ENCODE data around the gene CCDC188.
A peak's percentile ranks its signal among the peaks of the same experiment; 100 is the strongest.
"Not testable (repeated sequence)": the region's sequence is repeated elsewhere in the genome, so short reads cannot be mapped to it uniquely, and the experiment has no call there.

CCDC188 gene

GRCh38 chr22:20169253-20169822 lies 18.5 kb upstream of the CCDC188 start:
- DNase-seq (ENCODE audit: low read depth), result no peak

DNA sequence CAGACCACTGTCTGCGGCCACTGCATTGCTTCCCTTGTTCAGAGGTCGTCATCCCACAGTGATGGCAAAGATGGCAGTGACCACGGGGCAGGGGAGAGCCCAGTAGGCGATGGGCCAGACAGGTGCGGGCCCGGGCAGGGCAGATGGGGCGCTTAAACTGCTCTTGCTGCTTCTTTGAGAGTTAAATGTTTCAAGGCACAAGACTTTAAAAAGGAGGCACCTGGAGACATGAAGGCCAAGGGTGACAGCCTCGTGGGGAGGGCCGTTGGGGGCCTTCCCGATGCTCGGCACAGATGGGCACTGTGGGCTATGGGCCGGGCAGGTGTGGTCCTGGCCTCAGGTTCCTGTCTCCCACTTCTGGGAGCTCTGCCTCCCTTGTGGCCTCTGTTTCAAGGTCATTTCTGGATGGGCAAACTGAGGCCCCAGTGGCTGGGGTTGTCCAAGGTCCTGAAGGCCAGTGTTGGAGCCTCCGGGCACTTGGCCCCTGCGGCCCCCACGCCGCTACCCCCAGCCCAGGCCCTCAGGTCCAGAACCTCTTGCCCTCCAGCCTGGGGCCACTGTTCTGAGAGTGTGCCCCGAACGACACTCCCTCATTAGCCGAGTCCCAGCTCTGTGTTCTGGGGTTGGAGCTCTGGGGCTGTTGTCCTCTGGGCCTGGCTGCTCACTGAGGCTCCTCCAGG lies 16.9 kb upstream of the CCDC188 start:
- DNase-seq (ENCODE audit: low read depth), result no peak

DNA sequence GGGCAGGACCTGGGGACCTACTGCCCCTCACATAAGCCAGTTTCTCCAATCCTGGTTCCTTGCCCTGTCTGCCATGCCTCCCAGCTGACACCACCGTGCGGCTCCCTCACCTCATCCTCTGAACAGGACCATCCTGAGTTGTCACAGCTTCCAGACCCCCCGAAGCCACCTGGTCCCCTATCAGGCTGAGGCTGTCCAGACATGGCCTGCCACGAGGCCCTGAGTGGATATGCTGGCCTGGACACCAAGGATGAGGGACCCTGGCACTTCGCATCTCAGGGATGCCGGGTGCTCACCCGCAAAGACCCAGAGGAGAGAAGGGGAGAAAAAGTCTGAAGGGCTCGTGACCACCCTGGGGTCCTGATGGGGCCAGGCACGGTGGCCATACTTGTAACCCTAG lies 15.8 kb upstream of the CCDC188 start:
- no peak for DNase-seq (ENCODE audit: low read depth)

- DNase-seq (ENCODE audit: low read depth), result no peak
Observed at GRCh38 chr22:20165913-20166312, 15.1 kb upstream of the CCDC188 start.

DNA sequence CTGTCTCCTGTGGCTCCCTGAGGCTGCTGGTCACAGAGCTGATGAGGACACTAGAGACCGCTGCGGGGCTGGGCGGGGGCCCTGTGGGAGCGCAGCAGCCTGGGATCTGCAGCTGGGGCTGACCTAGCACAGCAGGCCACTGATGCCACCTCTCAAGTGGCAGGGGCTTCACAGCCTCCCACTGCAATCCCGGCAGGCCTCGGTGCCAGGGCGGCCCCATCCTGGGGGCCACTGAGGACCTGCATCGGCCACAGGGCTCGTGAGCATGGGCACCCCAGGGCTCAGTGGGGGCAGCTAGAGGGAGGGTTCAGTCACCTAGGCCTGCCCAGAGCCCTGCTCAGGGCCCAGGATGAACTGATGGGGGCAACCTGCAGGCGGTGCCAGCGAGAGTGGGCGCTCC lies 14.6 kb upstream of the CCDC188 start:
- no peak for DNase-seq (ENCODE audit: low read depth)

- DNase-seq (ENCODE audit: low read depth), result no peak
Observed at GRCh38 chr22:20164863-20165262, 14.0 kb upstream of the CCDC188 start.

- DNase-seq (ENCODE audit: low read depth), result no peak
Observed at GRCh38 chr22:20160041-20160440, 9.2 kb upstream of the CCDC188 start.

- DNase-seq (ENCODE audit: low read depth), result not testable (repeated sequence)
Observed at GRCh38 chr22:20159531-20159930, 8.7 kb upstream of the CCDC188 start.

DNA sequence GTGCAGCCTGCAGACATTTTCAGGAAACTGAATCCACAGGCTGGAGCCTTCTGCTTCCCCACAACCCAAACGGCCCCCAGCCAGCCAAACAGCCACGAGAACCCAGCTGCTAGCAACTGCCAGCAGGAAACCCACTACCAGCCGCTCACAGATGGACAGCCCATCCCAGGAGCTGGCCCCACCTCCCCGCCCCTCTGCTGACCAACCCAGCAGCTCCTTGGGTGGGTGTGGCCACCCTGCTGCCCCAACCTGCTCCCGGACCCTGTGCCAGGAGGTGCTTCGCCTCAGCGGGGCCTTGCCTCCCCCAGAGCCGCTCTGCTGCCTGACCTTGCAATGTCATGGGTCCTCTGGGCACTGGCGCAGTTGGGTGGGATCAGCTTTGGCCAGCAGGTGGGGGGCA lies 8.2 kb upstream of the CCDC188 start:
- no peak for DNase-seq (ENCODE audit: low read depth)

DNA sequence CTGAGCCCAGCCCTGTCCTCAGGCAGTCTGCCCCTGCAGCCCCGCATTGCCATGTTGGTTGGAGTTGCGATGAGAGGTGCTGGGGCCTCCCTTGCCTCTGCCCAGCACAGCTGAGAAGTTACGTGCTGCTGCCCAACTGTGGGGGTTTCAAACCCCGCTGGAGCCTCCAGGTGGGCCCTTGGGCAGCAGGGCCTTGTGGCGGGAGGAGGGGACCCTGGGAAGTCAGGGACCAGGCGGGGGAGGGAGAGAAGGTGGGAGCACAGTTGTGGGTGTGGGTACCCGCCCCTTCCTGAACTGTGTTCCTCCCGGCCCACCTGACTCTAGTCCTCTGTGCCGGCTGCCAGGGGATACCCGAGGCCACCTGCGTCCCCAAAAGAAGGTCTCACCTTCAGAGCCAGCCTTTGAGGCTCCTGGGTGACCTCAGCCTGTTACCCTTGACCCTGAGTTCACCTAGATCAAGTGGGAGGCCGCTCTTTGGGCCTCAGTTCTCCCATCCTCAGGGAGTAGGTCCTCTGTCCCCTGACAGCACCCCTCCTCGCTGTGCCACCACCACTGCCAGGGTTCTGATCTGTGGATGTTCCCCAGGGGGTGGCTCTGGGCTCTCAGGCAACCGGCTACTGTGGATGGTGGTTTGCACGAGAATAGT lies 7.7 kb upstream of the CCDC188 start:
- no peak for DNase-seq (ENCODE audit: low read depth)

DNA sequence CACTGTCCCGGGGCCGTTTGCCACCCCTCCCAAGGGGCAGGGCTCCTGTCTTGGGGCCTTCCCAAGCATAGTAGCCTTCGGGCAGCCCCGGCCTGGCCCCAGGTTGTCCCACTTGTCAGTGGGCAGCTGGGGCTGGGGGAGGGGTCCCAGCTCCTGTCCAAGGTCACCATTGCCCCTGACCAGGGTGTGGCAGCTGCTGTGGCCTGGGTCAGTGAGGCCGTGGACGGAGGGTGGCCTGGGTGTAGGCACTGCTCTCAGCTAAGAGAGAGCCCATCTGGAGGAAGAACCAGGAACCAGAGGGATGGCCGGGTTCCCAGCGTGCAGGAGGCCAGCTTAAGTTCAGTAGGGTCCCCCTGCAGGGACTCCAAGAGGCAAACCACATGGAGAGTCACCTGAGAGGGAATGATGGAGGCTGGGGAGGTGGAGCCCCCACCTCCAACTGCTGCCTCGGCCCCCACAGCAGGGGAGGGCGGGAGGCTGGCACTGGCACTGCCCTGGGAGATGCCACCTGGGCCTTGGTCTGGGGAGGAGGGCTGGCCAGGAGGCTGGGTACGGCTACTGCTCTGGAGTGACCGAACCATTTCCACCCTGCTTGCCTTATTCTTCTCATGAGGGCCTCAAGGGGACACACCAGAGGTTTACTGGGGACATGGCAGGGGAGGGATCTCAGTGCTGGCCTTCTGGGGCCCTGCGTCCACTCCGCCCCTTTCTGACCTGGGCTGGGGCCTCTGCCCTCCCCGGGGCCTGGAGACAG lies 6.8 kb upstream of the CCDC188 start:
- no peak for DNase-seq (ENCODE audit: low read depth)

DNA sequence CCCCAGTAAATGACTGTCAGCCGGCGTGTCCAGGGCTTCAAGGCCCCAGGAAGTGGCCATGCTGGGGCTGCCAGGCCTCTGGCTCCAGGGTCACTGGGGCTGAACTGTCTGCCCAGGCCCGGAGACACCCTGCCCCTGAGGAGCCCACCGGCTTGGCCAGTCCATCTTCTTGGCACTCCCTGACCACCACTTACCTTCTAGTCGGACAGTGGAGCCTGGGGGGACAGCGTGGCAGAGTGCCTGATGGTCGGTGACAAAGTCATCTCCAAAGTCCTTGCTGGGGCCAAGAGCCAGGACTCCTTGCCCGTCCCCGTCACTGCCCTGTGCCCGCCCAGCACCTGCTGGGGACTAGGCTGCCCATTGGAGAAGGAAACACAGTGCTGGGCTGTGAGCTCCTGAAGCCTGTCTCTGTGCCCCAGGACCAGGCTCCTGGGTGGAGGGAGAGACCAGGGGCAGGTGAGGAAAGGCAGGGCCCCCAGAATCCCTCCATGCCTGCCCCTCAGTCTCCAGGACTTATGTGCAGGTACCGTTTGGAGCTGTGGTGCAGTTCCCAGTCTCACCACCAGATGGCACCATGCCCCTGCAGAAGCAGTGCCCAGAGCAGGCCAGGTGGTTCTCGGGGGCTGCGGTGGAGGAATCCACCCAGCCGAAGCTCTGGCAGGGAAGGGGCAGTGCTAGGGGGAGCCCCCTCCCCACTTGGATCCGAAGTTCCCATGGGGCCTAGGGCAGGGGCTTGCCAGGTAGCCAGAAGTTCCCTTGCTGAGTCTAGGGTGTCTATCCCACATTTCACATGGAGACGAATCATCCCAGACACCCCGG lies 6.0 kb upstream of the CCDC188 start:
- DNase-seq (ENCODE audit: low read depth), result peak; percentile 59

- no peak for DNase-seq (ENCODE audit: low read depth)
Observed at GRCh38 chr22:20156042-20156389, 5.2 kb upstream of the CCDC188 start.

DNA sequence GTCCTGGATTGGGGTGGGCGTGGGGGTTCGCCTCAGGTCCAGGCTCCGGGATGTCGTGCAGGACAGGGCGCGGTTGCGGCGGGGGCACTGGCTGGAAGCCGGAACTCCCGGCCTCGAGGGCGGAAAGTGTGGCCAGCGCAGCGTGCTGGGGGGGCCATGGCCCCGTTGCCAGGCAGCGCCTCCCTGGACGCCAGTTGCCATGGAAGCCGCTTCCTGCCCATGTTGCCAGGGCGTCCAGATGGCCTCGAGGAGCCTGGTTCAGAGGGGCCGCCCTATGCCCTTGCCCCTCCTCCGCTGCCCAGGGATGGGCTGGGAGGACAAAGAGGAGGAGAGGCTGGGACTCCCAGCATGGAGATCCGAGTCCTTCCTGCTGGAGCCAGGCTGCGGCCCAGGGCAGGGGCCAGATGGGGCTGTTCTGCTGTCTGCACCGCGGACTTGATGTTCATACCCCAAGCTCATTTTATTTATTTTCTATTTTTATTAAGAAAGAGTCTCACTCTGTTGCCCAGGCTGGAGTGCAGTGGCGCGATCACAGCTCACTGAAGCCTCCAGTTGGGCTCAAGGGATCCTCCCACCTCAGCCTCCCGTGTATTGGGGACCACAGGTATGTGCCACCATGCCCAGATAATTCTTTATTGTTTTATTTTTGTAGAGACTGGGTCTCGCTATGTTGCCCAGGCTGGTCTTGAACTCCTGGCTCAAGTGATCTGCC lies 4.6 kb upstream of the CCDC188 start:
- no peak for DNase-seq (ENCODE audit: low read depth)

- no peak for DNase-seq (ENCODE audit: low read depth)
Observed at GRCh38 chr22:20154602-20155187, 3.8 kb upstream of the CCDC188 start.

GRCh38 chr22:20153945-20154344 lies 3.1 kb upstream of the CCDC188 start:
- no peak for DNase-seq (ENCODE audit: low read depth)

- DNase-seq (ENCODE audit: low read depth), result no peak
Observed at GRCh38 chr22:20152464-20152890, 1.6 kb upstream of the CCDC188 start.

GRCh38 chr22:20151276-20151588 lies 377 bp upstream of the CCDC188 start:
- DNase-seq (ENCODE audit: low read depth), result no peak

- DNase-seq (ENCODE audit: low read depth), result no peak
Observed at GRCh38 chr22:20149257-20150250, 1.3 kb downstream of the CCDC188 start.

GRCh38 chr22:20148414-20148813 lies 2.4 kb downstream of the CCDC188 start:
- no peak for DNase-seq (ENCODE audit: low read depth)
